C4-2B (cell line): ENCODE measurements around the gene TMEM175.

Experiments
- H3K27ac ChIP-seq: fragments of 450-650 bp; 2 replicates; pipeline ENCODE4 v1.5.1; 2017
- ZFX ChIP-seq: fragments of 450-650 bp; IDR thresholded peaks from 2 replicates; pipeline ENCODE4 v1.6.1; 2017
- TF ChIP-seq, protein P1 (sequence below): fragments of 450-650 bp; conservative IDR thresholded peaks from 2 replicates; pipeline ENCODE4 v1.5.1; 2017; ENCODE audit warnings: mild to moderate bottlenecking

TMEM175 gene

GRCh38 chr4:1001561-1002130, 69.4 kb downstream of the TMEM175 start:
- TF ChIP-seq ZFX: no peak
- TF ChIP-seq, protein P1, sequence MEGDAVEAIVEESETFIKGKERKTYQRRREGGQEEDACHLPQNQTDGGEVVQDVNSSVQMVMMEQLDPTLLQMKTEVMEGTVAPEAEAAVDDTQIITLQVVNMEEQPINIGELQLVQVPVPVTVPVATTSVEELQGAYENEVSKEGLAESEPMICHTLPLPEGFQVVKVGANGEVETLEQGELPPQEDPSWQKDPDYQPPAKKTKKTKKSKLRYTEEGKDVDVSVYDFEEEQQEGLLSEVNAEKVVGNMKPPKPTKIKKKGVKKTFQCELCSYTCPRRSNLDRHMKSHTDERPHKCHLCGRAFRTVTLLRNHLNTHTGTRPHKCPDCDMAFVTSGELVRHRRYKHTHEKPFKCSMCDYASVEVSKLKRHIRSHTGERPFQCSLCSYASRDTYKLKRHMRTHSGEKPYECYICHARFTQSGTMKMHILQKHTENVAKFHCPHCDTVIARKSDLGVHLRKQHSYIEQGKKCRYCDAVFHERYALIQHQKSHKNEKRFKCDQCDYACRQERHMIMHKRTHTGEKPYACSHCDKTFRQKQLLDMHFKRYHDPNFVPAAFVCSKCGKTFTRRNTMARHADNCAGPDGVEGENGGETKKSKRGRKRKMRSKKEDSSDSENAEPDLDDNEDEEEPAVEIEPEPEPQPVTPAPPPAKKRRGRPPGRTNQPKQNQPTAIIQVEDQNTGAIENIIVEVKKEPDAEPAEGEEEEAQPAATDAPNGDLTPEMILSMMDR: no peak
- H3K27ac ChIP-seq: no peak overlapping the region

GRCh38 chr4:1002131-1002630, 69.9 kb downstream of the TMEM175 start:
- no peak for TF ChIP-seq ZFX
- TF ChIP-seq, protein P1: no peak
- no peak overlapping the region for H3K27ac ChIP-seq

- no peak overlapping the region for H3K27ac ChIP-seq
- TF ChIP-seq, protein P1: no peak
- no peak for TF ChIP-seq ZFX
Measured at GRCh38 chr4:1002631-1003251, 70.5 kb downstream of the TMEM175 start.

DNA sequence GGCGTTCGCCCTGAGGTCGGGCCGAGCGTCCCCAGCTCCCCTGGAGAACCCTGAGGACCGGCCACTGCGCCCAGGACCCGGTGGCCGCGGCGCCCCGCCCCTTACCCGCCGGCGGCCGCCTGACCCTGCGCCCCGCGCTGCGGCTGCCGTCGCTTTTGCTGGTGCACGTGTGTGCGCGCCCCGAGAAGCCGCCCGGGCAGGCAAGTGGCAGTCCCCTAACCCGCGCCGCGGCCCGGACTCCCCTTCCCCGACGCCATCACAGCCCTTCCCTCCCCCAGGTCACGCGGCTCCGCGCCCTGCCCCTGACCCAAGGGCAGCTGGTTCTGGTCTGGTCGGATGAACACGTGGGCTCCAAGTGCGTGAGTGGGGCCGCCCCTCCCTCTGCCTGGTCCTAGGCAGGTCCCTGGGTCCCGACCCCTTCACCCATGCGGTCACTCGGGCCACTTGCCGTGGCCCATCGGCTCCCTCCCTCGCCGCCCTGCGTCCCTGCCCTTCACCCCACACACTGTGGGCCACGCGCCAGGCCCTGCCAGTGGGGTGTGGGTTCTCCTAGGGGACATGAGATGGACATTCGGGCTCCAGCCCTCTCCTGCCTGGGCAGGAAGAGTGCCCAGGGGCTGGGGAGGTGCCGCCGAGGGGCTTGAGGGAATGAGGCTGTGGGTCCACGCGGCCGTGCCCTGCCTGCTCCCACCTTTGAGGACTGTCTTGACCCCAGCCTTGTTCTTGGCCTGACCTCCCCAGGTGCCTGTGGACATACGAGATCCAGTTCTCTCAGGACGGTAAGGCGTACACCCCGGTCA, 71.2 kb downstream of the TMEM175 start:
- TF ChIP-seq ZFX: no peak
- TF ChIP-seq, protein P1: no peak
- no peak overlapping the region for H3K27ac ChIP-seq

DNA sequence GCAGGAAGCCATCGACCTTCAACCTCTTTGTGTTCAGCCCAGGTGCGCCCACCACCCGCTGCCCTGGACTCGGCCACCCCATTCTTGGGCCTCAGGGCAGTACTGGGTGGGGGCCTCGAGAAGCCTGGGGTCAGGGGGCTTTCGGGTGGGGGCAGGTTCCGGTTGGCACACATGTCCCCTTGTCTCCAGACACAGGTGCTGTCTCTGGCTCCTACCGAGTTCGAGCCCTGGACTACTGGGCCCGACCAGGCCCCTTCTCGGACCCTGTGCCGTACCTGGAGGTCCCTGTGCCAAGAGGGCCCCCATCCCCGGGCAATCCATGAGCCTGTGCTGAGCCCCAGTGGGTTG, 71.8 kb downstream of the TMEM175 start:
- no peak for TF ChIP-seq ZFX
- TF ChIP-seq, protein P1: no peak
- H3K27ac ChIP-seq: no peak overlapping the region

DNA sequence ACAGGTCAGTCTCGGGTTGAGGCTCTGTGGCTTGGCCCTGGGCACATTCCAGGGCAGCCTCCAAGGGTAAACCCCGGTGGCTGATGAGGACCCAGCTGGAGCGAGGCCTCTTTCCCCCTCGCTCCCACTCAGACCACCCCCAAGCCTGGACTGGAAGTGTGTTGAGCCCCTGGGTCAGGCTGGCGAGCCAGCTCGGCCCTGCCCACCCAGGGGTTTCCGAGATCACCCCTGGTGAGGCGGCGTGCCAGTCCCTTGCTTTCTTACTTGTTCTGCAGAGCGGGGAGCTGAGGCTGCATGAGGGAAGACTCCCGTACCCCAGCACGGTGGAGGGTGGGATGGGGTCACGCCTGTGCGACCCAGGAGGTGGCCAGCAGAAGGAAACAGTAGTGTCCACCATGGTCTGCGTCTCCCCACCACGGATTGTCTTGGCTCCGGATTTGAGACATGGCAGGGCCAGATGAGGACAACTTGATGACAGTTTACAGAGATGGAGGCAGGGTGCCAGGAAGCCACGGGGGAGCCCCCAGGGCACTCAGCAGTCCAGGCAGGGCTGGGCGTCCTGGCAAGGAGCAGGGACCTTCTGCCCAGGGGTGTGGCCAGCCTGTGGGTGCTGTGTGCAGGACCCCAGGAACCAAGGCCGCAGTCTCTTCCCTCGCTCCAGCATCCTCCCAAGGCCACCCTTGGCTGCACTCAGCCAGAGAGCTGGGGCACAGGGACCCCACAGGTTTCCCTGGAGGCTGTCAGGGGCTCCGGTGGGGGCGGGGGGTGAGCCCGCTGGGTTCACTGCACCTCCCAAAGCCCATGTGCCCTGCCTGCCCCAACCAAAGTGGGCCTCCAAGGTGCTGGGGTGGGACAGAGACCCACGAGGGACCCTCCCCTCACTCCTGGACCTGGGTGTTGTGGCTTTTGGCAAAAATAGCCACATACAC, 72.6 kb downstream of the TMEM175 start:
- TF ChIP-seq, protein P1: no peak
- no peak for TF ChIP-seq ZFX
- no peak overlapping the region; the same call in 1 of the 2 replicates for H3K27ac ChIP-seq
